GM18507 (cell line): ENCODE results near the gene SLC47A1.
"Not testable (repeated sequence)": the region's sequence is repeated elsewhere in the genome, so short reads cannot be mapped to it uniquely, and the experiment has no call there.

Experiments used
- DNase-seq: peaks from one replicate; pipeline ENCODE4 v3.0.0; 2011; ENCODE audit warnings: low read depth; ENCODE audit not compliant: insufficient read length; ENCODE audit errors: extremely low spot score
- FAIRE-seq: peaks from 2 replicates; lab custom pipeline; 2011; peaks lifted over from hg19 to GRCh38; lab: Jason Lieb, UNC

SLC47A1 gene

DNA sequence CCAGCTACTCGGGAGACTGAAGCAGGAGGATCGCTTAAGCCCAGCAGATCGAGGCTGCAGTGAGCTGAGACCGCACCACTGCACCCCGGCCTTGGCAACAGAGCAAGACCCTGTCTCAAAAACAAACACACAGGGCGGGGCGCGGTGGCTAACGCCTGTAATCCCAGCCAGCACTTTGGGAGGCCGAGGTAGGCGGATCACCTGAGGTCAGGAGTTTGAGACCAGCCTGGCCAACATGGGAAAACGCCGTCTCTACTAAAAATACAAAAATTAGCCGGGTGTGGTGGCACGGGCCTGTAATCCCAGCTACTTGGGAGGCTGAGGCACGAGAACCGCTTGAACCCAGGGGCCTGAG lies 46.9 kb downstream of the SLC47A1 start:
- not testable (repeated sequence) for DNase-seq, FAIRE-seq

DNA sequence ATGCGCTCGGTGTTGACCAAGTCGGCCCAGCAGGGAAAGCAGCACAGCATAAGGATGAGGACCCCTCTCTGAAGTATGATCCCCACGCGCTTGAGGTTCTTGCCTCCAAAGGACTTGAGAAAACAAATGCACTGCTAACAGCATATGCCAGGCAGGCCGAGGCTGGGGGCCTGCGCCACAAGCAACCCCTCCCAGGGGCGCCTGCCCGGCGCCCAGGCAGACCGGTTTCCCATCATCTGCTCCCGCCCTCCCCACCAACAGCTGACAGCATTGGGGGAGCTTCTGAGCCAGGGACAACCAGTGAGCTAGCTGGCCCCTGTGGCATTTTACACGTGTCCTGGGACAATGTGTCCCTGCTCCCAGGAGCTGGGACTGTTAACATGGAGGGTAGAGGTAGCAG lies 48.5 kb downstream of the SLC47A1 start:
- FAIRE-seq, DNase-seq: not testable (repeated sequence)

DNA sequence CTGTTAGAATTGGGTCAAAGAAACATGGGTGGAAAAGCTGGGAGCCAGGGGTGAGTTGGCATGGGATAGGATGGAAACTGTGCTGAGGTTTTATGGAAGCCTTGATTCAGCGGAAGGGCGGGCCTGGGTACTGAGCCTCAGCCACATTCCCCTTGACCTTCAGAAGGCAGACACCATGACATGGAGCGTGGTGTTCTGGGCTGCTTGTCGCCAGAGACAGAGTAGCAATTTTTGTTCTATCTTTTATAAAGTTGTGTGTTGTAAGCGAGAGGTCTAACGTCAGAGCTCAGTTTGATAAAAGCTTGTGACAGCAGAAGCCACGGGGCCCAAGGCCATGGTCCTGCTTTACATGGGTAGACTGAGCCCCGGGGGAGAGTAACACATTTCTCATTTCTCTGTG lies 50.2 kb downstream of the SLC47A1 start:
- DNase-seq, result no peak
- no peak for FAIRE-seq

DNA sequence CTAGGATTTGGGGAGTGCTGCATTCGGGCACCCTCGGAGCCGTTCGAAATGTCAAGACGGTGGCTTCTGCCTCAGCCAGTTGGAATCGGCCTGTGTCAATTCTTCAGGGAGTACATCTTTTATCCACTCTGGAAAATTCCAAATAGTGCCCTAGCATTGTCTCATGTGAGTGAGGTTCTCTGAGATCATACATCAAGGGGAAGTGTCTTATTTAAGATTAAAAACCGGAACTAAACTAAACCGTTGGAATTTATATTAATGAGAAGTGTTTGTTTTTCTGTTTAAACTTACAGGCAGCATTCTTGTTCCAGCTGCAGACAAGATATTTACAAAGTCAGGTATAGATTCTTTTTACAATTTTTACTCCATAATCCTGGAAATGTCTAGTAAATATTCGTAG lies 56.8 kb downstream of the SLC47A1 start:
- FAIRE-seq (no peak), DNase-seq (no peak)

DNA sequence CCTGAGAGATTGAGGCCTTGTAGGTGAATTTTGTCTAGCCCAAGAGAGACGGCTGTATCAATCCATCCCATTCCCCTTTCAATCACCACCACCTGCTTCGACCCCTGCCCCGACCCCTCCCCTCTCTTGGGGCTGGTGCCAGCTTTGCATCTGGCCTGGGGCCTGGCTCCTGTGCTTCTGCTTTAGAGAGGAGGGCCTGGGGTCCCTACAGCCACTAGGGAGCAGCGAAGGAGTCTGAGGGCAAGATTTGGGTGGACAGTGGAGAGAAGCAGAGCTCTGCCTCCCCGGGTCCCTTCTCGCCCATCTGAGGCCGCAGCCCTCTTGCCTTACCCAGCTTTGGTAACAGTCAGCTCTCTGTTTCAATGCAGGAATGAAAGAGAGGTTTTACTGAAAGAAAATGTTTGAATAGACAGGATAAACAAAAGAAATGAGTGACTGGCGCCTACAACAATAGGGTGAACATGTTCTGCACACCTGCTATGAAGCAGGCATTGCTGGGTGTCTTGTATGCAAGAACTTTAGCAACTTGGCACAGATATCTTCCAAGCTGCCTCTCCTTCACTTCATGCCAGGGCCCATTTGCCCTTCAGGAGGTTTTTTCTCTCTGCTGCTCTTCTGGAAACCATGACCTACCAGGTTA lies 57.4 kb downstream of the SLC47A1 start:
- no peak for DNase-seq
- FAIRE-seq, result no peak

DNA sequence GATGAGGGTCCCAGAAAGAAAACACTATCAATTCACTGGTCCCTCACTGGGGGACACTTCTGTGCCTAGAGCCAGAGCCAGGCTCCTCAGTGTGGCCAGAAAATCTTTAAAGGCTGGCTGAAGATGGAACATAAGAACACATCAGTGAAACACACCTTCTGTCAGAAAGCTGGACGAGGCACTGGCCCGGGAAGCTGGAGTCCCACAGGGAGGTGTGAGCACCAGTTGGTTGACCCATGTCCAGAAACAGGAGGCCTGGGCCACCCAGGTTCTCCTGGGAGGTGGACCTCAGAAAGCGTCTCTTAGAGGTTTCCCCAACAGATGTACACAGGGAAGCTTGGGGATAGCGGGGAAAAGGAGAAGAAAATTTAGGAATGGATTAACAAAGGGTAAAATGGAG lies 58.7 kb downstream of the SLC47A1 start:
- FAIRE-seq (no peak), DNase-seq (no peak)

DNA sequence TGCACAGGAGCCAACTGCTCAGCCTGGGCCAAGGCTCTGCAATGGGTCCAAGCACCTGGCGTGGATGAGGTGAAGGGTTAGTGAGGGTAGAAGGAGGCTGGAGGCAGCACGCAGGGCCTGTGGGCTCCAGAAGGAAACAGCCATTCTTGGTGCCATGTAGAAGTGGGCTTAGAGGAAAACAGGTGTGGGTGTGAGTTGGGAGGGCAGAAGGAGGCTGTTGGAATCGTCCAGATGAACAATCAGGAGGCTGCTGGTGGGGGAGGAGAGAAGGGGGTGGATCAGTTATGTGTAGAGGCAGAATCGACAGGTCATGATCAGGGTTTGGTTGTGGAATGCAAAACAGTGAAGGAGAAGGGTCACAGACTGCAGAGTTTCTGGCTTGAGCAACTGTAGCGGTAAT lies 63.2 kb downstream of the SLC47A1 start:
- DNase-seq (no peak), FAIRE-seq (no peak)

DNA sequence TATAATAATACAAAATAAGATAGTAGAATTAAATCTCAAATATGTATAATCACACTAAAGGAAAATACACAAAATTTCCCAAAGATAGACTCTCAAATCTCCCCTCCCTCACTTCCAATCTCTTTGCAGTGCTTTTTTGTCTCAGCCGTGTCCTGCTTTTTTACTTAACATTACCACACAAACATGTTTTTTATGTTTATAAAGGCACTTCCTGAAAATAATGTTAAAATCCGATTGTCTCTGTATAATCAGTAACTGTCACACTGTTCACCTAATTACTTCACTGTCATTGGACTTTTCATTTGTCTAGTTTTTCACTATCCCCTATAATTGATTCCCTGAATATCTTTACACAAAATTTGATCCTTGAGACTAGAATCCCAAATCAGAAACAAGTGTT lies 76.7 kb downstream of the SLC47A1 start:
- no peak for DNase-seq
- FAIRE-seq, result no peak

DNA sequence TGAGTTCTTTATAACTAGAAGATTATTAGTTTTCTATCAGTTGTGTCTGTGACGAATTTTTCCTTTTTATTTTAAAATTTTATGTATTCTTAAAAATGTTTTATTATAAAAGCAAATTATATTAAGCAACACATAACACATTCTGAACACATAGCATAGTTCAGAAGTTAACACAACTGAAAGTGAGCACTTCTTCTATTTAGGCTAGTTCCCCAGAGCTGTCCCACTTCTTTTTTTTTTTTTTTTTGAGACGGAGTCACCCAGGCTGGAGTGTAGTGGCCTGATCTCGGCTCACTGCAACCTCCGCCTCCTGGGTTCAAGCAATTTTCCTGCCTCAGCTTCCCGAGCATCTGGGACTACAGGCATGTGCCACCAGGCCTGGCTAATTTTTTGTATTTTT lies 77.2 kb downstream of the SLC47A1 start:
- no peak for FAIRE-seq
- DNase-seq, result no peak

DNA sequence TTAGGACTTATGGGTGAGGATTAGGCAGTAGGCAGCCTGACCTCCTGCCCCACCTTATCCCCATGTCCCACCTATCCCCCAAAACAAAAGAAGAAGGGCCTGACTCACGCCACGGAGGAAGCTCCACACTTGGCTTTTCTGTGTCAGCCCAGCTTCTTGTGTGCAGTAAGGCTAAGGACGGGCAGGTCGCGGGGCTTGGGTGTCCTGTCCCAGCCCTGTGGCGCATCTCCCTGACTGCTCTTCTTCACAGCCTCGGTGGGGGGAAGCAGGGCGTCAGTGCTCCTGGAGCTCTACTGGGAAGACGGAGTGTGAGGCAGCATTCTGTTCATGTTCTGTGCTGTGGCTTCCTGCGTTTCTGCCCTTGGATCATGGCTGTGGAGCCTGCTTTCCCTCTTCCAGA lies 80.3 kb downstream of the SLC47A1 start:
- DNase-seq (no peak), FAIRE-seq (no peak)

DNA sequence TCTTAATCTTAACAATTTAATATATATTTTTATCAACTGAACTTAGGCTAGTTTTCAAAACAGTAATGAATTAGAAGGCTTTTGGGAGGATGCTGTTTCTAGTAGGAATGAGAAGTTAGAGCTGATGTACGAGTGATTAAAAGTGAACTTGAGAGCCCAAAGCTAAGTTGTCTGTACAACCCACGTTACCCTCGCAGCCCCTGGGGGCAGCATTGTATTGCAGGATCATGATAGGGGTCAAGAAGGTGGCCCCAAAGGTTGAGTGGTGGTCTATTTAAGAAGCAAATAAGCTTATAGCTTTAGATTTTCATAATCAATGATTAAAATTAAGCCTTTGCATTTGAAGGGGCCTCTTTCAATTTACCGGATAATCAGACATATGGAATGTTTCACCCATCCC lies 81.2 kb downstream of the SLC47A1 start:
- FAIRE-seq, result no peak

DNA sequence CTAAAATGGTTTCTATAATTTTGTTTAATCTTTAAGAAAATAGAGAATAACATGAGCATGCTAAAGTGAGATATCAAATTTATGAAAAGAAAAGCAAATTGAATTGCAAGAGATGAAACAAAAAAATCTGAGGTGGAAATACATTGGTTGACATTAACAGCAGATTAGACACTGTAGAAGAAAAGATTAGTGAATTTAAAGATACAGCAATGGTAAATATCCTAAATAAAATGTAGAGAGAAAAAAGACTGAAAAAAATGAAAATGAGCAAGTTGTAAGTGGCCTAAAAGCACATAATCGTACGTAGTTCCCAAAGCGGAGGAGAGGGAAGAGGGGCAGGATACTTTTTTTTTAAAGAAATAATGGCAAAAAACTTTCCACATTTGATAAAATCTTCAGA lies 84.4 kb downstream of the SLC47A1 start:
- no peak for DNase-seq
- no peak for FAIRE-seq

More for the DNA sequence above, 81.2 kb downstream of the SLC47A1 start:
- DNase-seq, result no peak

DNA sequence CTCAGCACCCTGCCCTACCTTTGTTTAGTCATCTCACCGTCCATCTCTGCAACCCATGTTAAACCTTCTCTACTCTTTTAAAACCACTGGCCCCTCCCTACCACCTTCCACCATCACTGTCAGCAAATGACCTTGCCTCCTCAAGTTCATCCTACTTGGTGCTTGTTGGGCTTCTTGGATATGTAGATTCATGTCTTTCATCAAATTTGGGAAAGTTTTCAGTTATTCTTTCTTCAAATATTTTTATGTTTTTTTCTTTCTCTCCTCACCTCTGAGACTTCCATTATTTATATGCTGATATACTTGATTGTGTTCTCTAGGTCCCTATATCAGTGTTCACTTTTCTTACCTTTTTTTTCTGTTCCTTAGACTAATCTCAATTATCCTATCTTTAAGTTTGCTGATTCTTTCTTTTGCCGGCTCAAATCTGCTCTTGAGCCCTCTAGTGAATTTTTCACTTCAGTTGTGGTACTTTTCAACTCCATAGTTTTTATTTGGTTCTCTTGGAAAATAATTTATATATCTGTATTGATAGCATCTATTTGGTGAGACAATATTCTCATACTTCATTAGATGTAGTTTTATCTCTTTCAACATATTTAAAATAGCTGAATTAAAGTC lies 86.2 kb downstream of the SLC47A1 start:
- FAIRE-seq (no peak), DNase-seq (no peak)

DNA sequence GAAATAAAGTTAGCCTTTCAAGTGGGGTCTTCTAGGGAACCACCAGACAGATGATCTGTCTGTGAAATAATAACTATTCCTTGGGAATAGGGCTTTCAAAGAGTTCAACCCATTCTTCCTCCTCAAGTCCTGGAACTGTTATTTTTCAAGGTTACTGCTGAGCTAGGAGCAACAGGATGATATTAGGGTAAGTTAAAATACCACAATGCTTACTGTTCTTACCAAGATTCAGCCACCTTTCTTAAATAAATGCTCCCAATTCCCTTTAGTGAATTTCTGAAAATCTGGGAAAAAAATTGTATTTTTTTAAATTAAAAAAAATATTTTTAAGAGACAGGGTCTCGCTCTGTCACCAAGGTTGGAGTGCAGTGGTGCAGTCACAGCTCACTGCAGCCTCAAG lies 88.0 kb downstream of the SLC47A1 start:
- FAIRE-seq (no peak), DNase-seq (no peak)

DNA sequence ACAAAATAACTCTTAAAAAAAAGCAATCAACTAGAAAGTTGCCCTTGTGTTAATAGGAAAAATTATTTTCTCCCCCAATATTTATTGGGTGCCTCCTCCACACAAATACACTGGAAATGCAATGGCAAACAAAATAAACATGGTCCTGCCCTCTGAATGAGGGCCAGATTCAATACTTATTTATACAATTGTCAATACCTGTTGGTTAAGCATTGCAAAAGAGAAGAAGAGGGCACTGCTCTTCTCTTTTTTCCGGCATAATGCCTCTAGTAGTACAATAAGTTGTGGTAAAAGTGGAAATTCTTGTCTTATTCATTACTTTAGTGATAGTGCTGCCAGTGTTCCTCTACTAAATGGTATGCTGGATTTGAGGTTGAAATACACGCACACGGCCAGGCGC lies 92.4 kb downstream of the SLC47A1 start:
- FAIRE-seq (no peak), DNase-seq (no peak)
